Large intestine (tissue), 3 donors: ENCODE measurements around the gene MRPS18A. TPM values are rescaled to one million over a fixed set of nuclear protein-coding genes. Genes with fewer than 3 reads are reported as not detected.
"Not testable (repeated sequence)": the region's sequence is repeated elsewhere in the genome, so short reads cannot be mapped to it uniquely, and the experiment has no call there.

Experiments
- DNase-seq, 2 donors: peaks; one replicate each; pipeline versions ENCODE4 v3.0.0 to v3.0.0-alpha.2; 2013
- H3K27ac ChIP-seq: one replicate; pipeline ENCODE4 v1.5.1; 2013; ENCODE audit warnings: low read length
- H3K27me3 ChIP-seq: 2 replicates; pipeline ENCODE4 v1.6.1; 2013; ENCODE audit warnings: low read length; ENCODE audit not compliant: control insufficient read depth, insufficient read depth
- H3K36me3 ChIP-seq: 2 replicates; pipeline ENCODE4 v1.6.1; 2013; ENCODE audit warnings: low read length; ENCODE audit not compliant: control insufficient read depth, insufficient read depth
- H3K4me1 ChIP-seq: one replicate; pipeline ENCODE4 v1.6.1; 2013; ENCODE audit warnings: low read length; ENCODE audit not compliant: control insufficient read depth, insufficient read depth
- H3K4me3 ChIP-seq: one replicate; pipeline ENCODE4 v1.5.1; 2013; ENCODE audit warnings: low read length
- H3K9me3 ChIP-seq: one replicate; pipeline ENCODE4 v1.6.1; 2013; ENCODE audit warnings: mild to moderate bottlenecking, low read depth, low read length, moderate library complexity; ENCODE audit not compliant: control insufficient read depth
- WGBS: methylation state at CpG from one replicate; pipeline ENCODE4 v1.1.5; 2013; ENCODE audit warnings: low lambda C conversion rate; ENCODE audit not compliant: insufficient coverage; 5-methylcytosine and 5-hydroxymethylcytosine counted together
- polyA plus RNA-seq: library from polyadenylated mRNA; unstranded; fragments of 120-200 nt; gene quantifications from one replicate; pipeline ENCODE4 v1.2.1, GENCODE V29; 2013

MRPS18A gene
- polyA plus RNA-seq, 1 donor, result 46.5 TPM

- Histone ChIP-seq H3K4me3 (no peak overlapping the region), H3K27ac (no peak overlapping the region), H3K27me3 (no peaks in the 10 kb centered on the region), H3K4me1 (no peaks in the 10 kb centered on the region), H3K36me3 (no peaks in the 10 kb centered on the region), H3K9me3 (peaks cover 5% of the 10 kb centered on the region)
- DNase-seq, result no peak
- 94% methylated on average over 5 of the region's 9 CpGs for WGBS
Observed at GRCh38 chr6:43658161-43658560, 29.4 kb downstream of the MRPS18A start.

- H3K27ac ChIP-seq, result no peak overlapping the region
- 80% methylated on average over 1 of the region's 3 CpGs for WGBS
- H3K4me1 ChIP-seq, result no peaks in the 10 kb centered on the region
- DNase-seq, result no peak
- peaks cover 5% of the 10 kb centered on the region for H3K9me3 ChIP-seq
- H3K27me3 ChIP-seq, result no peaks in the 10 kb centered on the region
- H3K36me3 ChIP-seq, result no peaks in the 10 kb centered on the region
- H3K4me3 ChIP-seq, result no peak overlapping the region
Observed at GRCh38 chr6:43657221-43657802, 30.3 kb downstream of the MRPS18A start.

- not testable (repeated sequence) for H3K36me3 ChIP-seq, DNase-seq, H3K4me1 ChIP-seq, H3K27ac ChIP-seq, H3K9me3 ChIP-seq, H3K4me3 ChIP-seq, H3K27me3 ChIP-seq
- WGBS, result 100% methylated on average over 1 of the region's 2 CpGs
Observed at GRCh38 chr6:43652822-43653221, 34.8 kb downstream of the MRPS18A start.

GRCh38 chr6:43648248-43648647 is 39.3 kb downstream of the MRPS18A start:
- Histone ChIP-seq H3K4me3 (no peak overlapping the region), H3K27me3 (no peaks in the 10 kb centered on the region), H3K36me3 (no peaks in the 10 kb centered on the region), H3K4me1 (peaks cover 10% of the 10 kb centered on the region), H3K27ac (no peak overlapping the region), H3K9me3 (no peaks in the 10 kb centered on the region)
- no peak for DNase-seq
- WGBS, result 100% methylated on average over 1 of the region's 2 CpGs

- Histone ChIP-seq H3K9me3 (no peaks in the 10 kb centered on the region), H3K4me3 (no peak overlapping the region), H3K27me3 (no peaks in the 10 kb centered on the region), H3K4me1 (peaks cover 11% of the 10 kb centered on the region), H3K27ac (no peak overlapping the region), H3K36me3 (peaks cover 2% of the 10 kb centered on the region)
- DNase-seq, result no peak
- WGBS, result 50% methylated on average over 1 of the region's 3 CpGs
Observed at GRCh38 chr6:43647613-43648012, 40.0 kb downstream of the MRPS18A start.

- peaks cover 19% of the 10 kb centered on the region for H3K36me3 ChIP-seq
- no peak for DNase-seq
- no peaks in the 10 kb centered on the region for H3K9me3 ChIP-seq
- peak overlapping the region; percentile 37 for H3K4me3 ChIP-seq
- no peak overlapping the region for H3K27ac ChIP-seq
- no CpG with 5 or more reads among the region's 9 CpGs for WGBS
- no peaks in the 10 kb centered on the region for H3K27me3 ChIP-seq
- peaks cover 14% of the 10 kb centered on the region for H3K4me1 ChIP-seq
Observed at GRCh38 chr6:43645613-43645964, 42.0 kb downstream of the MRPS18A start.

- WGBS, result no CpG with 5 or more reads among the region's 52 CpGs
- Histone ChIP-seq H3K4me1 (peaks cover 14% of the 10 kb centered on the region), H3K4me3 (peak within 1 kb of the TSS; percentile 37), H3K36me3 (peaks cover 24% of the 10 kb centered on the region), H3K9me3 (no peaks in the 10 kb centered on the region), H3K27ac (no peak within 1 kb of the TSS), H3K27me3 (no peaks in the 10 kb centered on the region)
- peak; percentile 59 to 67 for DNase-seq
Observed at GRCh38 chr6:43644940-43645612, 42.5 kb downstream of the MRPS18A start, which contains the start of gene RSPH9. RSPH9 (plus strand) TSS chr6:43645036; CDS start chr6:43645099, 63 bp downstream.

GRCh38 chr6:43639984-43640800 is 47.4 kb downstream of the MRPS18A start:
- Histone ChIP-seq H3K27me3 (no peaks in the 10 kb centered on the region), H3K36me3 (peaks cover 42% of the 10 kb centered on the region), H3K9me3 (no peaks in the 10 kb centered on the region), H3K4me1 (peaks cover 15% of the 10 kb centered on the region), H3K27ac (no peak overlapping the region), H3K4me3 (no peak overlapping the region)
- WGBS, result no CpG with 5 or more reads among the region's 21 CpGs
- DNase-seq, result no peak

GRCh38 chr6:43636308-43636659 is 51.3 kb downstream of the MRPS18A start:
- 29% methylated on average over 1 of the region's 7 CpGs for WGBS

GRCh38 chr6:43635387-43636307 is 51.9 kb downstream of the MRPS18A start, which contains the start of gene MAD2L1BP:
MAD2L1BP (plus strand) TSS chr6:43635840; CDS start chr6:43635876, 36 bp downstream.
- H3K4me1 ChIP-seq, result peaks cover 9% of the 10 kb centered on the region
- H3K27ac ChIP-seq, result peak within 1 kb of the TSS; percentile 58
- H3K27me3 ChIP-seq, result no peaks in the 10 kb centered on the region
- no peaks in the 10 kb centered on the region for H3K9me3 ChIP-seq
- peak within 1 kb of the TSS; percentile 62 for H3K4me3 ChIP-seq
- peaks cover 24% of the 10 kb centered on the region for H3K36me3 ChIP-seq
- DNase-seq, result peak; percentile 83 to 89
- WGBS, result no CpG with 5 or more reads among the region's 48 CpGs

More at GRCh38 chr6:43636308-43636659, 51.3 kb downstream of the MRPS18A start:
- Histone ChIP-seq H3K4me1 (peaks cover 9% of the 10 kb centered on the region), H3K36me3 (peaks cover 30% of the 10 kb centered on the region), H3K27ac (peak overlapping the region; percentile 58), H3K9me3 (no peaks in the 10 kb centered on the region), H3K4me3 (peak overlapping the region; percentile 62), H3K27me3 (no peaks in the 10 kb centered on the region)
- DNase-seq, result no peak
